GM19468 (cell line): ENCODE data around the gene RNPEP.
"Not testable (repeated sequence)": the region's sequence is repeated elsewhere in the genome, so short reads cannot be mapped to it uniquely, and the experiment has no call there.

Experiments
- ATAC-seq: cut with Tn5 transposase; IDR thresholded peaks from one replicate; pipeline ENCODE4 v1.9.1; 2021; ENCODE audit warnings: mild to moderate bottlenecking, moderate library complexity, moderate number of reproducible peaks; ENCODE audit not compliant: unreplicated experiment; ENCODE audit errors: extremely low read depth

Gene RNPEP

GRCh38 chr1:201982623-201983379, at the start of gene RNPEP:
RNPEP (plus strand) TSS chr1:201982648; CDS start chr1:201982667, 19 bp downstream.
- no peak for ATAC-seq

- no peak for ATAC-seq
These were observed 48.5 kb upstream of the RNPEP start for GRCh38 chr1:201933840-201934430.

GRCh38 chr1:201937624-201938213, 44.7 kb upstream of the RNPEP start:
- ATAC-seq = no peak

- ATAC-seq = no peak
These were observed 43.9 kb upstream of the RNPEP start for GRCh38 chr1:201938440-201939035.

GRCh38 chr1:201939148-201939547, 43.3 kb upstream of the RNPEP start:
- no peak for ATAC-seq

- ATAC-seq = no peak
These were observed 42.9 kb upstream of the RNPEP start for GRCh38 chr1:201939574-201939973.

- not testable (repeated sequence) for ATAC-seq
These were observed 42.1 kb upstream of the RNPEP start for GRCh38 chr1:201940316-201940715.

- ATAC-seq = no peak
These were observed 40.9 kb upstream of the RNPEP start for GRCh38 chr1:201941420-201942128.

GRCh38 chr1:201942129-201942495, 40.3 kb upstream of the RNPEP start:
- ATAC-seq = no peak

GRCh38 chr1:201944002-201944401, 38.4 kb upstream of the RNPEP start:
- no peak for ATAC-seq

GRCh38 chr1:201944639-201945038, 37.8 kb upstream of the RNPEP start:
- no peak for ATAC-seq

GRCh38 chr1:201945157-201945556, 37.3 kb upstream of the RNPEP start:
- ATAC-seq = no peak

- ATAC-seq = no peak
These were observed 36.6 kb upstream of the RNPEP start for GRCh38 chr1:201945863-201946223.

- no peak for ATAC-seq
These were observed 36.1 kb upstream of the RNPEP start, which contains the start of gene LMOD1 for GRCh38 chr1:201946224-201946908. LMOD1 (minus strand) TSS chr1:201946548; CDS start chr1:201946340, 208 bp downstream.

GRCh38 chr1:201947697-201948008, 34.8 kb upstream of the RNPEP start:
- no peak for ATAC-seq

- no peak for ATAC-seq
These were observed 33.0 kb upstream of the RNPEP start for GRCh38 chr1:201949491-201949890.

GRCh38 chr1:201954263-201955008, 28.0 kb upstream of the RNPEP start:
- ATAC-seq = no peak

GRCh38 chr1:201955009-201955728, 27.3 kb upstream of the RNPEP start, which contains the start of gene TIMM17A:
TIMM17A (plus strand) TSS chr1:201955503; CDS start chr1:201955527, 24 bp downstream.
- ATAC-seq = peak; percentile 82

- ATAC-seq = no peak
These were observed 26.7 kb upstream of the RNPEP start for GRCh38 chr1:201955729-201956143.
